Measurements from ENCODE around the gene NLRP12. TPM values are rescaled to one million over a fixed set of nuclear protein-coding genes. Genes with fewer than 3 reads are reported as not detected.

Gene NLRP12
- total and polyA plus RNA-seq, 10 of the 15 experiments (the other 5 are each of a cell fraction or from before 2014, with no cell fraction given): not detected

GRCh38 chr19:53853707-53854106, 29.6 kb upstream of the NLRP12 start (continued):
- TF ChIP-seq RUNX3 (IDR thresholded peaks at IDR 0.05; ENCODE audit: low read length) (no peak), HDGF (IDR thresholded peaks at IDR 0.05) (no peak), EED (IDR thresholded peaks at IDR 0.05; ENCODE audit: low read depth) (no peak), CHD4 (IDR thresholded peaks at IDR 0.05) (no peak), EGR1 (IDR thresholded peaks at IDR 0.05; ENCODE audit: borderline replicate concordance in 1 of 2, low read depth in 2 of 2, low read length in 2 of 2) (no peak)
- TF ChIP-seq, protein P1, sequence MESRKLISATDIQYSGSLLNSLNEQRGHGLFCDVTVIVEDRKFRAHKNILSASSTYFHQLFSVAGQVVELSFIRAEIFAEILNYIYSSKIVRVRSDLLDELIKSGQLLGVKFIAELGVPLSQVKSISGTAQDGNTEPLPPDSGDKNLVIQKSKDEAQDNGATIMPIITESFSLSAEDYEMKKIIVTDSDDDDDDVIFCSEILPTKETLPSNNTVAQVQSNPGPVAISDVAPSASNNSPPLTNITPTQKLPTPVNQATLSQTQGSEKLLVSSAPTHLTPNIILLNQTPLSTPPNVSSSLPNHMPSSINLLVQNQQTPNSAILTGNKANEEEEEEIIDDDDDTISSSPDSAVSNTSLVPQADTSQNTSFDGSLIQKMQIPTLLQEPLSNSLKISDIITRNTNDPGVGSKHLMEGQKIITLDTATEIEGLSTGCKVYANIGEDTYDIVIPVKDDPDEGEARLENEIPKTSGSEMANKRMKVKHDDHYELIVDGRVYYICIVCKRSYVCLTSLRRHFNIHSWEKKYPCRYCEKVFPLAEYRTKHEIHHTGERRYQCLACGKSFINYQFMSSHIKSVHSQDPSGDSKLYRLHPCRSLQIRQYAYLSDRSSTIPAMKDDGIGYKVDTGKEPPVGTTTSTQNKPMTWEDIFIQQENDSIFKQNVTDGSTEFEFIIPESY (IDR thresholded peaks at IDR 0.05): no peak
- TF ChIP-seq, protein P2, sequence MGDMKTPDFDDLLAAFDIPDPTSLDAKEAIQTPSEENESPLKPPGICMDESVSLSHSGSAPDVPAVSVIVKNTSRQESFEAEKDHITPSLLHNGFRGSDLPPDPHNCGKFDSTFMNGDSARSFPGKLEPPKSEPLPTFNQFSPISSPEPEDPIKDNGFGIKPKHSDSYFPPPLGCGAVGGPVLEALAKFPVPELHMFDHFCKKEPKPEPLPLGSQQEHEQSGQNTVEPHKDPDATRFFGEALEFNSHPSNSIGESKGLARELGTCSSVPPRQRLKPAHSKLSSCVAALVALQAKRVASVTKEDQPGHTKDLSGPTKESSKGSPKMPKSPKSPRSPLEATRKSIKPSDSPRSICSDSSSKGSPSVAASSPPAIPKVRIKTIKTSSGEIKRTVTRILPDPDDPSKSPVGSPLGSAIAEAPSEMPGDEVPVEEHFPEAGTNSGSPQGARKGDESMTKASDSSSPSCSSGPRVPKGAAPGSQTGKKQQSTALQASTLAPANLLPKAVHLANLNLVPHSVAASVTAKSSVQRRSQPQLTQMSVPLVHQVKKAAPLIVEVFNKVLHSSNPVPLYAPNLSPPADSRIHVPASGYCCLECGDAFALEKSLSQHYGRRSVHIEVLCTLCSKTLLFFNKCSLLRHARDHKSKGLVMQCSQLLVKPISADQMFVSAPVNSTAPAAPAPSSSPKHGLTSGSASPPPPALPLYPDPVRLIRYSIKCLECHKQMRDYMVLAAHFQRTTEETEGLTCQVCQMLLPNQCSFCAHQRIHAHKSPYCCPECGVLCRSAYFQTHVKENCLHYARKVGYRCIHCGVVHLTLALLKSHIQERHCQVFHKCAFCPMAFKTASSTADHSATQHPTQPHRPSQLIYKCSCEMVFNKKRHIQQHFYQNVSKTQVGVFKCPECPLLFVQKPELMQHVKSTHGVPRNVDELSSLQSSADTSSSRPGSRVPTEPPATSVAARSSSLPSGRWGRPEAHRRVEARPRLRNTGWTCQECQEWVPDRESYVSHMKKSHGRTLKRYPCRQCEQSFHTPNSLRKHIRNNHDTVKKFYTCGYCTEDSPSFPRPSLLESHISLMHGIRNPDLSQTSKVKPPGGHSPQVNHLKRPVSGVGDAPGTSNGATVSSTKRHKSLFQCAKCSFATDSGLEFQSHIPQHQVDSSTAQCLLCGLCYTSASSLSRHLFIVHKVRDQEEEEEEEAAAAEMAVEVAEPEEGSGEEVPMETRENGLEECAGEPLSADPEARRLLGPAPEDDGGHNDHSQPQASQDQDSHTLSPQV (IDR thresholded peaks at IDR 0.05): no peak

DNA sequence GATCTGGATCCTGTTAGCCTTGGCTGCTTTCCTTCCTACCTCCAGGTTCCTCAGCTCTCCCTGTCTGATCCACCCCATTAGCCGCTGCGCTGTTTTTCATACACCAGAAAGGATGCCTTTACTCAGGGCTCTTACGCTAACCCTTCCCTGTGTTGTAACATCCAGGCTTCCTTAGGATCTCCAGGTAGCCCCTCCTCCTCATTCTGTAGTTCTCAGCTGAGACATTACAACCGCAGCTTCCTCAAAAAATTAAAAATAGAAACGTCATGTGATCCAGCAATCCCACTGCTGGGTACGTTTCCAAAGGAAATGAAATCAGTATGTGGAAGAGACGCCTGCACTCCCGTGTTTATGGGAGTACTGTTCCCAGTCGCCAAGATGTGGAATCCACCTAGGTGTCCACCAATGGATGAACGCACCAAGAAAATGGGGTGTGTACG, 25.1 kb upstream of the NLRP12 start:
- Histone ChIP-seq H3K27me3 (replicated peaks in 1 of 2; ENCODE audit: control insufficient read depth in 2 of 2, insufficient read depth in 2 of 2, low read length in 1 of 2) (no peaks in the 10 kb centered on the region), H3K9ac (ENCODE audit: control insufficient read depth, insufficient read depth, low read length) (no peak overlapping the region), H3K79me2 (ENCODE audit: control insufficient read depth, insufficient read depth, low read length) (no peaks in the 10 kb centered on the region), H3K4me3 (no peak overlapping the region), H3K36me3 (ENCODE audit: control insufficient read depth in 2 of 2, insufficient read depth in 2 of 2, low read length in 1 of 2) (no peaks in the 10 kb centered on the region), H3K9me3 (replicated peaks; ENCODE audit: control insufficient read depth, insufficient read depth, low read length) (no peaks in the 10 kb centered on the region; the same call in 2 of the 3 replicates), H2AFZ (ENCODE audit: control insufficient read depth, low read depth, low read length) (no peak overlapping the region), H3K4me1 (ENCODE audit: control insufficient read depth, insufficient read depth, low read length) (no peaks in the 10 kb centered on the region), H4K20me1 (ENCODE audit: control insufficient read depth, insufficient read depth) (no peaks in the 10 kb centered on the region), H3K27ac (ENCODE audit: control insufficient read depth, insufficient read depth) (no peak overlapping the region), H3K4me2 (ENCODE audit: control insufficient read depth, insufficient read depth) (no peak overlapping the region)
- in situ Hi-C loops (cut with MboI) (no loop called here), intact Hi-C loops (cut with micrococcal nuclease; ENCODE audit: unreplicated experiment) (no loop called here)
- DNase-seq (ENCODE audit: low read depth, low spot score): no peak
- no peak for FAIRE-seq
- CTCF ChIA-PET: no interaction called here
- no peak for ATAC-seq
- 40% methylated on average over 11 of the region's 11 CpGs for WGBS (ENCODE audit: insufficient coverage, insufficient replicate concordance, low lambda C conversion rate, missing lambda C conversion rate)
- SMC1A ChIA-PET (ENCODE audit: uncharacterized antibody, unreplicated experiment): no interaction called here
- RAD21 ChIA-PET (ENCODE audit: unreplicated experiment): no interaction called here
- POLR2A ChIA-PET: interaction anchor here (0.7 kb wide), 1 partner anchor 138 kb away, joined by 7 read pairs; no protein-coding TSS in a partner anchor
- BruUV-seq (replicated peaks): no TSS peak
- no peak for TF ChIP-seq ZSCAN29 (IDR thresholded peaks at IDR 0.05)
- TF ChIP-seq, protein P3, sequence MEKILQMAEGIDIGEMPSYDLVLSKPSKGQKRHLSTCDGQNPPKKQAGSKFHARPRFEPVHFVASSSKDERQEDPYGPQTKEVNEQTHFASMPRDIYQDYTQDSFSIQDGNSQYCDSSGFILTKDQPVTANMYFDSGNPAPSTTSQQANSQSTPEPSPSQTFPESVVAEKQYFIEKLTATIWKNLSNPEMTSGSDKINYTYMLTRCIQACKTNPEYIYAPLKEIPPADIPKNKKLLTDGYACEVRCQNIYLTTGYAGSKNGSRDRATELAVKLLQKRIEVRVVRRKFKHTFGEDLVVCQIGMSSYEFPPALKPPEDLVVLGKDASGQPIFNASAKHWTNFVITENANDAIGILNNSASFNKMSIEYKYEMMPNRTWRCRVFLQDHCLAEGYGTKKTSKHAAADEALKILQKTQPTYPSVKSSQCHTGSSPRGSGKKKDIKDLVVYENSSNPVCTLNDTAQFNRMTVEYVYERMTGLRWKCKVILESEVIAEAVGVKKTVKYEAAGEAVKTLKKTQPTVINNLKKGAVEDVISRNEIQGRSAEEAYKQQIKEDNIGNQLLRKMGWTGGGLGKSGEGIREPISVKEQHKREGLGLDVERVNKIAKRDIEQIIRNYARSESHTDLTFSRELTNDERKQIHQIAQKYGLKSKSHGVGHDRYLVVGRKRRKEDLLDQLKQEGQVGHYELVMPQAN (conservative IDR thresholded peaks at IDR 0.05): no peak
- no peak for TF ChIP-seq IRF5 (IDR thresholded peaks at IDR 0.05; ENCODE audit: borderline replicate concordance)
- TF ChIP-seq CHD2 (IDR thresholded peaks at IDR 0.05; ENCODE audit: borderline replicate concordance, low read depth, low read length): no peak
- no peak for TF ChIP-seq HDAC6 (IDR thresholded peaks at IDR 0.05; ENCODE audit: unreplicated experiment)
- TF ChIP-seq SREBF2 (IDR thresholded peaks at IDR 0.05; ENCODE audit: low read length): no peak
- no peak for TF ChIP-seq NFYB (IDR thresholded peaks at IDR 0.05; ENCODE audit: insufficient read depth, low read depth, low read length)
- no peak for TF ChIP-seq SP1 (IDR thresholded peaks at IDR 0.05; ENCODE audit: low read depth, low read length)

Measured in GM12878 (cell line).